Body of pancreas (tissue), 4 donors: Measurements from ENCODE around the gene ACKR4. TPM values are rescaled to one million over a fixed set of nuclear protein-coding genes. Genes with fewer than 3 reads are reported as not detected.
A peak's percentile ranks its signal among the peaks of the same experiment; 100 is the strongest.
"Not testable (repeated sequence)": the region's sequence is repeated elsewhere in the genome, so short reads cannot be mapped to it uniquely, and the experiment has no call there.

Experiments
- ATAC-seq: fragments of 150-250 bp; one replicate; pipeline ENCODE4 v1.9.1; 2016
- DNase-seq, 4 donors: peaks; one replicate each; pipeline ENCODE4 v3.0.0-alpha.2; 2019
- H3K27ac ChIP-seq, 4 donors: fragments of 200-600 bp; sonication (generic); 1 replicate in 3 of 4; 2 replicates in 1 of 4; pipeline versions ENCODE4 v1.5.1 to v1.6.1; 2016 to 2019; ENCODE audit warnings: mild to moderate bottlenecking in 1 of 4, mixed read lengths in 1 of 4, moderate library complexity in 1 of 4
- H3K27me3 ChIP-seq, 2 donors: fragments of 200-600 bp; sonication (generic); one replicate each; pipeline ENCODE4 v1.6.0; 2016; ENCODE audit warnings: mild to moderate bottlenecking in 1 of 2
- H3K36me3 ChIP-seq, 2 donors: fragments of 200-600 bp; sonication (generic); replicated peaks in 1 of 2; 2 replicates each; pipeline ENCODE4 v1.5.1; 2016; ENCODE audit warnings: low read depth in 2 of 2; ENCODE audit not compliant: insufficient read depth in 1 of 2
- H3K4me1 ChIP-seq: fragments of 200-600 bp; sonication (generic); one replicate; pipeline ENCODE4 v1.6.0; 2016
- H3K4me3 ChIP-seq, 2 donors: fragments of 200-600 bp; sonication (generic); 1 replicate in 1 of 2; 2 replicates in 1 of 2; pipeline ENCODE4 v1.5.1; 2016 to 2019
- H3K9me3 ChIP-seq, 3 donors: fragments of 200-600 bp; sonication (generic); 1 replicate in 2 of 3; 2 replicates in 1 of 3; pipeline ENCODE4 v1.5.1; 2016
- CTCF ChIP-seq, 7 experiments: fragments of 450-650 bp in 4 of 7; fragments of 200-600 bp in 3 of 7; sonication (generic) in 3 of 7; IDR thresholded peaks; one replicate each; pipeline ENCODE4 v1.5.1; 2016 to 2019; ENCODE audit warnings: antibody characterized with exemption in 7 of 7
- POLR2A ChIP-seq, 3 donors: fragments of 450-650 bp; IDR thresholded peaks; one replicate each; pipeline ENCODE4 v1.6.1; 2016; ENCODE audit warnings: antibody characterized with exemption in 3 of 3, mild to moderate bottlenecking in 2 of 3
- WGBS, 2 donors: methylation state at CpG; one replicate each; pipeline ENCODE4 v1.1.5; 2017; 5-methylcytosine and 5-hydroxymethylcytosine counted together
- intact Hi-C: fragments of 100-400 bp; cut with DNase I; formaldehyde crosslinking; loops from one replicate; pipeline ENCODE4 v1.15.1; 2023
- total RNA-seq, 2 donors: library from RNA; depleted of rRNA; stranded (reverse); fragments of >200 nt; gene quantifications; one replicate each; pipeline ENCODE4 v1.1.0, GENCODE V29; 2016

The ACKR4 gene
- total RNA-seq, 2 donors from 2014 or later: 1.3 to 2.0 TPM

- Histone ChIP-seq H3K27me3 (no peaks in the 10 kb centered on the region), H3K4me3 (no peak overlapping the region), H3K36me3 (no peaks in the 10 kb centered on the region), H3K4me1 (peaks cover 9% of the 10 kb centered on the region), H3K9me3 (no peaks in the 10 kb centered on the region), H3K27ac (peak overlapping the region in 1 of 4 donors; percentile 37)
- no peak for ATAC-seq
- DNase-seq: no peak
- intact Hi-C loops: no loop called here
- 39 to 54% methylated on average over 2 of the region's 2 CpGs for WGBS, 2 donors
- TF ChIP-seq CTCF (IDR thresholded peaks at IDR 0.05): no peak
These were observed 590 bp downstream of the ACKR4 start for GRCh38 chr3:132597660-132598059.

- intact Hi-C loops: no loop called here
- H3K4me1 ChIP-seq: peaks cover 9% of the 10 kb centered on the region
- ATAC-seq (no peak), DNase-seq (no peak)
- H3K27ac ChIP-seq: no peak overlapping the region
- no peaks in the 10 kb centered on the region for H3K27me3 ChIP-seq
- TF ChIP-seq POLR2A (IDR thresholded peaks at IDR 0.05) (no peak), CTCF (IDR thresholded peaks at IDR 0.05) (no peak)
- no peaks in the 10 kb centered on the region for H3K9me3 ChIP-seq
- 43 to 51% methylated on average over 3 of the region's 3 CpGs for WGBS, 2 donors
- no peak overlapping the region for H3K4me3 ChIP-seq
- H3K36me3 ChIP-seq: peaks cover 0 to 3% of the 10 kb centered on the region in 2 donors
These were observed 1.1 kb downstream of the ACKR4 start for GRCh38 chr3:132598181-132598580.

- H3K9me3 ChIP-seq, H3K27ac ChIP-seq, H3K36me3 ChIP-seq, intact Hi-C loops, H3K27me3 ChIP-seq, DNase-seq, ATAC-seq, H3K4me1 ChIP-seq, H3K4me3 ChIP-seq: not testable (repeated sequence)
- 80% methylated on average over 1 of the region's 1 CpG; no CpG with 5 or more reads in 1 of the 2 donors for WGBS, 2 donors
These were observed 3.5 kb downstream of the ACKR4 start for GRCh38 chr3:132600614-132601013.

GRCh38 chr3:132605374-132605792 lies 8.3 kb downstream of the ACKR4 start:
- DNase-seq (no peak), ATAC-seq (no peak)
- Histone ChIP-seq H3K27ac (no peak overlapping the region), H3K9me3 (no peaks in the 10 kb centered on the region), H3K4me3 (no peak overlapping the region), H3K27me3 (no peaks in the 10 kb centered on the region), H3K36me3 (peaks cover 0 to 9% of the 10 kb centered on the region in 2 donors), H3K4me1 (no peaks in the 10 kb centered on the region)
- intact Hi-C loops: no loop called here
- WGBS, 2 donors: 93 to 96% methylated on average over 2 of the region's 2 CpGs
- no peak for TF ChIP-seq CTCF (IDR thresholded peaks at IDR 0.05)
- TF ChIP-seq POLR2A (IDR thresholded peaks at IDR 0.05): no peak

- ATAC-seq: no peak
- Histone ChIP-seq H3K36me3 (peaks cover 0 to 9% of the 10 kb centered on the region in 2 donors), H3K27me3 (no peaks in the 10 kb centered on the region), H3K27ac (no peak overlapping the region), H3K4me3 (no peak overlapping the region), H3K4me1 (no peaks in the 10 kb centered on the region), H3K9me3 (no peaks in the 10 kb centered on the region)
- TF ChIP-seq CTCF (IDR thresholded peaks at IDR 0.05) (no peak), POLR2A (IDR thresholded peaks at IDR 0.05) (no peak)
- no peak for DNase-seq
- WGBS, 2 donors: 50 to 64% methylated on average over 1 of the region's 1 CpG
- intact Hi-C loops: no loop called here
These were observed 9.0 kb downstream of the ACKR4 start for GRCh38 chr3:132606085-132606484.

- H3K9me3 ChIP-seq, DNase-seq, H3K4me3 ChIP-seq, H3K36me3 ChIP-seq, H3K4me1 ChIP-seq, ATAC-seq, H3K27ac ChIP-seq, H3K27me3 ChIP-seq, intact Hi-C loops: not testable (repeated sequence)
- 89 to 98% methylated on average over 8 of the region's 8 CpGs for WGBS, 2 donors
These were observed 9.6 kb downstream of the ACKR4 start for GRCh38 chr3:132606620-132607019.

GRCh38 chr3:132615301-132615700 lies 18.2 kb downstream of the ACKR4 start:
- H3K9me3 ChIP-seq, intact Hi-C loops, H3K36me3 ChIP-seq, H3K4me3 ChIP-seq, ATAC-seq, H3K4me1 ChIP-seq, DNase-seq, H3K27ac ChIP-seq, H3K27me3 ChIP-seq: not testable (repeated sequence)
- 95 to 98% methylated on average over 3 of the region's 3 CpGs for WGBS, 2 donors
